ENCODE measurements around the gene CLEC10A. TPM values are rescaled to one million over a fixed set of nuclear protein-coding genes. Genes with fewer than 3 reads are reported as not detected.

Gene CLEC10A
- total RNA-seq, 4 donors from 2014 or later: 0.59 to 3.9 (median 2.1) TPM

GRCh38 chr17:7077911-7078546 is 2.0 kb downstream of the CLEC10A start:
- 81 to 89% methylated on average over 7 of the region's 7 CpGs for WGBS, 2 donors
- intact Hi-C loops (cut with DNase I): no loop called here
- Histone ChIP-seq H3K36me3 (no peaks in the 10 kb centered on the region), H3K4me3 (replicated peaks in 1 of 3) (no peak overlapping the region), H3K27ac (no peak overlapping the region), H3K27me3 (no peaks in the 10 kb centered on the region), H3K9me3 (no peaks in the 10 kb centered on the region), H3K4me1 (no peaks in the 10 kb centered on the region)
- TF ChIP-seq CTCF (IDR thresholded peaks at IDR 0.05): no peak
- no peak for TF ChIP-seq POLR2A (IDR thresholded peaks at IDR 0.05)
- no peak for DNase-seq

DNA sequence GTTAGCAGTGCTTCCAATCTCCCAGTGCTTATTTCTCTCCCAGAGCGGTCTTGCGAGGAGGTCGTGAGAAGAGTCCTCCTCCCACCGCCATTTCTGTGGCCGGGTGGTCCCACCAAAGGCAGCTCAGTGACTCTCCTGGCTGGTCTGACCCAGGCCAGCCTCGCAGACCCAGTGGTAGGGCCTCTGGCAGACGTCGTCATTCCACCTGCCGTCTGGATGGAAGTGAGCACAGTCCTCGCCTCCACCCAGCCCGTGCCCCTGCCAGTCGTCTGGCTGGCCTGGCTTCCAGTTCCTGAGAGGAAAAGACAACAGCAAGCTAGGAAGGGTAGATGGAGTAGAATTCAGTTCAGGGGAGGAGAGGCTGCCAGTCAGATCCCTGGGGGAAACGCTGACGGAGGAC is 5.1 kb downstream of the CLEC10A start:
- no peak for TF ChIP-seq CTCF (IDR thresholded peaks at IDR 0.05)
- TF ChIP-seq POLR2A (IDR thresholded peaks at IDR 0.05): no peak
- Histone ChIP-seq H3K27ac (no peak overlapping the region), H3K36me3 (no peaks in the 10 kb centered on the region), H3K4me1 (no peaks in the 10 kb centered on the region), H3K4me3 (replicated peaks in 1 of 3) (no peak overlapping the region), H3K27me3 (no peaks in the 10 kb centered on the region), H3K9me3 (no peaks in the 10 kb centered on the region)
- intact Hi-C loops (cut with DNase I): no loop called here
- no peak for DNase-seq
- 82 to 89% methylated on average over 14 of the region's 14 CpGs for WGBS, 2 donors

- DNase-seq: no peak
- H3K27me3 ChIP-seq: no peaks in the 10 kb centered on the region
- H3K27ac ChIP-seq: no peak overlapping the region
- no peaks in the 10 kb centered on the region for H3K4me1 ChIP-seq
- WGBS, 2 donors: 88 to 92% methylated on average over 2 of the region's 2 CpGs
- intact Hi-C loops (cut with DNase I): no loop called here
- H3K4me3 ChIP-seq (replicated peaks in 1 of 3): no peak overlapping the region
- H3K9me3 ChIP-seq: no peaks in the 10 kb centered on the region
- TF ChIP-seq CTCF (IDR thresholded peaks at IDR 0.05) (no peak), POLR2A (IDR thresholded peaks at IDR 0.05) (no peak)
- no peaks in the 10 kb centered on the region for H3K36me3 ChIP-seq
Measured at GRCh38 chr17:7072406-7072805, 7.6 kb downstream of the CLEC10A start.

DNA sequence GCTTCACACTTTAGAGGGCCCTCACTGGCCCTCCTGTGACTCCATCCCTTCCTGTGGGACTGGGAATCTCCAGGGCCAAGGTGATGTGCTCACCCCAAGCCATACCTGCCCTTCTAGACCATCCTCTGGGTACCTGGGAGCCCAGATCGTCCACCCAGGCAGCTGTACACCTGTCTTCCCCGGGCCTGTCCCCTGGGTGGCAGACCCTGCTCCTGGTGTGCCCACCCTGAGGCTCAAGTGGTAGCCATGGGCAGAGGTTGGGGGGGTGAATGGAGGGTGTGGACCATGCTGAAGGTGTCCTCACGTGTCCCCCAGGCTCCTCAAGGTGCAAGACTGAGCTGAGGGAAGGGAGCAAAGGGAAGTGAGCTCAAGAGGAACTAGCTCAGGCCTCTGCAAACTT is 9.3 kb downstream of the CLEC10A start:
- H3K9me3 ChIP-seq: no peaks in the 10 kb centered on the region
- no peaks in the 10 kb centered on the region for H3K36me3 ChIP-seq
- no peak overlapping the region for H3K4me3 ChIP-seq (replicated peaks in 1 of 3)
- TF ChIP-seq CTCF (IDR thresholded peaks at IDR 0.05) (no peak), POLR2A (IDR thresholded peaks at IDR 0.05) (no peak)
- 81 to 95% methylated on average over 2 to 3 of the region's 3 CpGs for WGBS, 2 donors
- intact Hi-C loops (cut with DNase I): no loop called here
- H3K27me3 ChIP-seq: no peaks in the 10 kb centered on the region
- DNase-seq: no peak
- H3K27ac ChIP-seq: no peak overlapping the region
- H3K4me1 ChIP-seq: no peaks in the 10 kb centered on the region

- Histone ChIP-seq H3K4me3 (replicated peaks in 1 of 3) (no peak overlapping the region), H3K36me3 (no peaks in the 10 kb centered on the region), H3K4me1 (no peaks in the 10 kb centered on the region), H3K27ac (no peak overlapping the region), H3K27me3 (no peaks in the 10 kb centered on the region), H3K9me3 (no peaks in the 10 kb centered on the region)
- DNase-seq: no peak
- TF ChIP-seq CTCF (IDR thresholded peaks at IDR 0.05): no peak
- no peak for TF ChIP-seq POLR2A (IDR thresholded peaks at IDR 0.05)
- intact Hi-C loops (cut with DNase I): no loop called here
- WGBS, 2 donors: 22 to 39% methylated on average over 1 of the region's 1 CpG
Measured at GRCh38 chr17:7068268-7068667, 11.8 kb downstream of the CLEC10A start.

Data from thyroid gland (tissue), 4 donors.